HG03135 (cell line): ENCODE results near the gene CFI.

Source experiments
- ATAC-seq: cut with Tn5 transposase; IDR thresholded peaks from one replicate; pipeline ENCODE4 v1.9.1; 2021; ENCODE audit warnings: mild to moderate bottlenecking, moderate library complexity; ENCODE audit not compliant: unreplicated experiment

The CFI gene

DNA sequence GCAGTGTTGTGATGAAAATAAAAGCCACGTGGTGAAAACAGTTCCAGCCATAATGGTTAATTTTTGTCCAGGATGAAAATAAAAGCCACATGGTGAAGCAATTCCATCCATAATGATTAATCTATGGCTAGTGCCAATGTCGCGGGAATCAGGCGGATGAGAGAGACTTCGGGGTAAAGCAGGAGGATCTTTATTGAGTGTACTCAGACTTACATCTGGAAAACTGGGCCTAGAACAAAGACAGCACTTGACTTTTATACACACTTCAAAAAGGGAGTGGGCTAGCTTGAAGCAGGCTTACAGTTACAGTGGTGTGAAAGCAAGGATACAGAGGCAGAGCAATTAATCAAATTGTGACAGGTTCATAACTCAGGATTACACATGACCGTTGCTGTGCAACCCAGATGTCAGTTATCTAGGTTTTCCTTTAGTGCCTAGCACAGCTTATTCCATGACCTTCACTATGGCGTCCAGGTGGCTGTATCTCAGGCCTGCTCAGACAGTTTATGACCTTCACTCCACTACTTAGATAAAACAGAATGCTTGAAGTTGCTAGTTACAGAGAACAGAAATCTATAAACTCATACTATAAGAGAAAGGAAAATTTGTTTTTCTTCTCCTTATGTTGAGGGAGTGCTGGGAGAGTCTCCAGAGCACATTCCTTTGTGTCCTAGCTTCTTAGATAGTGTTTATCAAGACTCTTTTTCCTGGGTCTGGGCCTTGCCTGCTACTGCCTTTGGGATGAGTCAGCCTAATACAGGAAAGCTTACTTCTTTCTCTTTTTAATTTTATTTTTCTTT, 66.0 kb downstream of the CFI start:
- ATAC-seq, result no peak

GRCh38 chr4:109733728-109734127, 68.1 kb downstream of the CFI start:
- ATAC-seq, result no peak

GRCh38 chr4:109730619-109731545, 70.9 kb downstream of the CFI start:
- ATAC-seq, result no peak

DNA sequence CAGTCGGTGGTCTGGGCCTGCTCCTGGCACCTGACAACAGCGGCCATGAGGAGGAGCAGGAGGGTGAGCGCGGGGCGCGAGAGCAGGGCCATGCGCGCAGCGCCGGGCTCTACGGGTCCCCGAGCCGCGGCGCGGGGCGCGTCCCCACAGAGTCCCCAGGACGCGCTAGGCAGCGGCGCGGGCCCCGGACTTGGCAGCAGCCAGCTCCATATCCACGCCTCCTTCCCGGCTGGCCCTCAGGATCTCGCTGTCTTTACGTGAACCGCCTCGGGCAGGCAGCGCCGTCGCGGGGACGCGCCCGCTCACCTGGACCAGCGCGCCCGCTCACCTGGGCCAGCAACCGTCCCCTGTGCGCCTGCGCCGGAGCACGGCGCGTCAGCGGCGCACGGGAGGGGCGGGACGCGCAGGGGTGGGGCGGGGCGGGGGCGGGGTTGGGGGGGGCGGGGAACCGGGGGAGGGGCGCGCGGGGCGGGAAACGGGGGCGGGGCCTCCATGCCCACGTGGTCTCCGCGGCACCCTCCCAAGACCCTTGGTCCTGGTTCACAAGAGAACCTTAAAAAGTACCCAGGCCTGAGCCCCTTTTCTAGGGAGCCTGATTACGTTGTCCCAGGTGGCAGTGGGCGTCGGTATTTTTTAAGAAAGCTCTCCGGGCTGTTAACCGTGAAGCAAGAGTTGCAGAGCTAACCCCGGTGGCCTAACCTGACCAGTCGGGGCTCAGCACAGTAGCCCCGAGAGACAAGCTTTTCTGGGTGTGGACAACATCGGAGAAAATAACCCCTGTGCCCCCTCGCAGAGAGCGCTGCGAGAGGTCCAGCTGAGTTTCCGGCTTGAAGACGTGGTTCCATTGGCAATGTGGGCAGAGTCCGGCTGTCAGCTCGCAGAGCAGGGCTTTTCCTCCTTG, 71.8 kb downstream of the CFI start, which contains the start of gene PLA2G12A:
Gene PLA2G12A (minus strand): TSS at position 353 of the 901 bp plus-strand sequence. CDS start 261 bp downstream, at position 92.
- ATAC-seq, result peak; percentile 79

DNA sequence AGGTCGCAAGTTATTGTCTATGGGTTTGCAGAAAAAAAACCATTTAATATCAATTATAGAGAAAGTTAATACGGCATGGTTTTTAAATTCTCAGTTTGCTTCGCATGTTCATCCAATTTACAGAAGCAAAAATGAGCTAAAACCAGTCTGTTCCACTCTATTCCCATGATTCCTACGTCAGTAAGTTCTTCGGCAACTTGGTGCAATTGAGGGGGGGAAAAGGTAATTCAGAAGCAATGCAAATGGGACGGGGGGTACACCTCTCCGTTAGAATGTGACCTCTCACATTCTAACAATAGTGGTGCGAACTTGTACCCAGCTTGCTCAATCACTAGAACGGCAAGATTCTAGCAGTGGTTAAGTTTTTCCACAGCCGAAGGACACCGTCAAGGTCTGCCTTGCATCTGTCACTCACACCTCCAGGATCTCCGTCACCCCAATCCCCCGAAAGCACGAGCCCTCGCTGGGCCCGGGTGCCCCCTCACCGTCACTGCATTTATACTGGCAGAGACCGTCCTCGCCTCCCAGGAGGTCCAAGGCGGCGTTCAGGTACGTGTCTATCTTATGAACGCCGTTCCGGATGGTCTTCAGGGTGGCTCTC, 72.6 kb downstream of the CFI start:
- no peak for ATAC-seq

DNA sequence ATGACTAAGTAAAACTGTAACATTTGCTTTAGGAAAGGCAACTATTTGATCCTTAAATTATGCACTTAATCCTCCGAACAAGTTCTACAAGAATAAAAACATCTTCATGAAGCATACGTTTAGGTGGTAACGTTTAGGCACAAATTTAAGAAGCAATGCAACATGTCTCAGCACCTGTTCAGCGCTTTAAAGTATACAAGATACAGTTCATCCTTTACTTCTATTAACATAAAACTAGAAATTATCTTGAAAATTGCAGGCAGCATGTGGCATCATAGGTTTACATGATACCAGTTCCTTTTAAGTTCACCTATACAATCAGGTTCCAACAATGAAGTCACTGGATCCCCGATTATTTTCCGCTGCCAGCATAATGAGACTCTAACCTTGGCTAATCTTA, 73.4 kb downstream of the CFI start:
- no peak for ATAC-seq

DNA sequence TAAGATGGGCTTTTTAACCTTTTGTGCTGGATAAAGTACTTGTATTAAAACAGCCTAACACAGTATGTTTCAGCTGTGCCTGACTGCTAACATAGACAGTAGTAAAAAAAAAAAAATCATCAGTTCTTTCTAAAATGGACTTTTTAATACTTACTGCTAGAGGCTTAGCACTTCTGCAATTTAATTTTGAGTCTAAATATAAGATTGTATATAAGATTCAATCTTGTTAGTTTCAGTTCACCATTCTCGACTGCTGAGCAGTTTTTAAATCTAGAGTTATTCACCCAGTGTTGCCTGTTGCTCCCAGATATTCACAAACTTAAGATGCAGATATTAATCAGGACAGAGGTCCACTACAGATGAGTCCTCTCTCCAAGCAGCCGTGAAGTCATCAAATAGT, 78.7 kb downstream of the CFI start:
- no peak for ATAC-seq

GRCh38 chr4:109722357-109722756, 79.4 kb downstream of the CFI start:
- ATAC-seq, result no peak

GRCh38 chr4:109721033-109721432, 80.8 kb downstream of the CFI start:
- no peak for ATAC-seq

DNA sequence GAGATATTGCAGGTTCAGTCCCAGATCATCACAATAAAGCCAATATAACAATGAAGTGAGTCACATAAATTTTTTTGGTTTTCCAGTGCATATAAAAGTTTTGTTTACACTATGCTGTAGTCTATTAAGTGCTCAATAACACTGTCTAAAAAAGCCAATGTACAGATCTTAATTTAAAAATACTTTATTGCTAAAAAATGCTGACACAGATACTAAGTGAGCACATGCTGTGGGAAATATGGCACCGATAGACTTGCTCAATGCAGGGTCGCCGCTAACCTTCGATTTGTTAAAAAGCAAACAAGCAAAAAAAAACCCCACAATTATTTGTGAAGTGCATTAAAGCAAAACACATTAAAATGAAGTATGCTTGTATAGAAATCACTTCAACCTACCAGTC, 82.2 kb downstream of the CFI start:
- ATAC-seq, result no peak

DNA sequence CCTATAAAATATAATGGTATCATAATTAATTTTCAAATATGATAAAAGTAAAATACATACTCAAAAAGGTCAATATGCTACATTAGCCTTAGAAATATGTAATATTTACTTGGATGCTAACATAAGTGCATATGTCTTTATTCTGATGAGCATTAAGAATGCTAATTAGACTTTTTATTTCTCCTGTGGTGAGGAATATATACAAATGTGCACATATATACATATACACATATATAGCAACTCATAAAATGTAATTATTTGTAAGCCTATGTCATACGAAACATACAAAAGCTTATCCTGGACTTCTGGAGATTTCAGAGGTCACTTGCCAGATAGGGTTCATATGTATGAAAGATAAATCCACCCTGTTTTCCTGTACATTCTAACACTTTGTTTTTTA, 83.0 kb downstream of the CFI start:
- ATAC-seq, result no peak

DNA sequence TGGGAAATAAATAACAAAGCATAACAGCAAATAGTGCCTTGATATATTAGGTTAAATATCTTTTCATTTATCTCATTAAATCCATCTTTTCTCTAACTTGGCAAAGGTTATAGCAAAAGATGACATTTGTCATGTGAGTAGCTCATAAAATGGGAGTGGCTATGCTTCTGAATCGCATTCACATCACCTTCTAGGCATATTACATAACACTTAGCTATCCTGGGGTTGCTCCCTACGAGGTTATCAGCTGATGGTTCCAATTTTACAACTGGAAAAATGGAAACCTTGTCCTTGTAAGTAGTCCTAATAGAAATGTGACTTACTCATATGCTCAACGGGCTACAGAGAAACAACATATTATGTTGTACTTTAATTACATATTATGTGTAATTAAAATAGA, 88.3 kb downstream of the CFI start:
- no peak for ATAC-seq

DNA sequence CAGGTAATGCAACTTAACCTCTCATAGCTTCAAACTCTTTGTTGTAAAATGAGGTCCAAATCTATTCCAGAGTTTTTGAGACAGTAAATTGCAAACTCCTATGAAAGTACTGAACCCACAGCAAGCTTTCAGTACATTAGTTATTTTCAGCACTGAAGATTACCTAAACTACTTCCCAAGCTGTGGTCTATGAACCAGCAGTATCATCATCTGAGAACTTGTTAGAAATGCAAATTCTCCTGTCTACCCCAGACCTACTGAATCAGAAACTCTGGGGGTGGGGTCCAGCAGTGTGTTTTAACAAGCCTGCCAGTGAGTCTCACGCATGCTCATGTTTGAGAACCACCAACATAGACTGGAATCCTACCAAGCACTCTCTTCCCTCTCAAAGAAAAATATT, 92.8 kb downstream of the CFI start:
- peak; percentile 84 for ATAC-seq

DNA sequence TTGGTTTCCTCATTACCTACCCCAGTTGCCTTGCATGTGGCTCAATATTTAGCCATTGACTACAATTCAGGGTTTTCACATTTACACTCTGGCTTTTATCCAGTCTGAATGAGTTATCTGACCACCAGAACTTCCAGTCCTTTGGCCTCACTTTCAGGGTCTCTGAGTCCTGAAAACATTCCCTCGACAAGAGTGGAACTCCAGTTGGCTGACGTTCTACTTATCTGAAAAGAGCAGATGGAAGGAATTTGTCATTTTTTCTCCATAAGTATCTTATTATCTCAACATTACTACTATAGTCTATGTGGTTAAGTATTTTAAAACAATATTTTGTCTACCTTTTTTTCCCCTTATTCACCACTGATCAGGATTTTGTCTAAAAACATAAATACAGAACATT, 93.4 kb downstream of the CFI start:
- no peak for ATAC-seq

GRCh38 chr4:109703664-109704361, 98.0 kb downstream of the CFI start:
- ATAC-seq, result no peak

DNA sequence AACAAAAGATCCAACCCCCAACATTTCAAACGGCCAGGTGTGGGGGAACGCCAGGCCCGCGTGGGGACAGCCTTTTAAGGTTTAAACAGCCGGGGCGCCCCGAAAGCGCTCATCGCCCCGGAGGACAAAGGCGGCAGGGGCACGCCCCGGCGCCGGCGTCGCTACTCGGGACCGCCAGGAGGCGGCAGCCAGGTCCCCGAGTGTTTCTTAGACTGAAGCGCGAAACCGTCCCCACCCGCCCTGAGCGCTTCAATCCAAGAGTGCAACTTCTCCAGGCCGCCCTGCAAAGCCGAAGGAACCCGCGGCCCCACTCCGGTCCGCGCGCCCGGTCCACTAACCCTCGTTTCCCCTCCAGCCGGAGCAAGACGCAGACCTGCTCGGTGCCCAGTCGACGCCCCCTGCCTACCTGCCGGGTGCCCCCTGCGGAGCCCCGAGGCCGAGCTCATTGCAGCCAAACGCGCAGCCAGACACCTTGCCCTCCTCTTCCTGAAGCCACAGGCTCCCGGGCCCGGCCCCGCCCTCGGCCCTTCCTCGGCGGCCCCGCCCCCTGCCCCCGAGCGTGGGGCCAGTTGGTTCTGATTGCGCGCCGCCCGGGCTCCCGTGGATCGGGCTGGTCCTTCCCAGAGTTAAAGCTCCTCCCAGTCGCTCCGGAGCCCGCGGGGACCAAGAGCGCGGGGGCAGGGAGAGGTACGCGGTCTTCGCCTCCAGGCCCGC, 98.7 kb downstream of the CFI start, which contains the start of gene CASP6:
Gene CASP6 (minus strand): TSS at position 496 of the 714 bp plus-strand sequence. CDS start 50 bp downstream, at position 446.
- ATAC-seq, result peak; percentile 72

- ATAC-seq, result no peak
Observed at GRCh38 chr4:109701566-109702410, 100.0 kb downstream of the CFI start.

- ATAC-seq, result no peak
Observed at GRCh38 chr4:109699553-109700225, 102.1 kb downstream of the CFI start.
